Stimulated activated CD4-positive, alpha-beta T cell treated with anti-CD3 and anti-CD28 coated beads, Interleukin-2, amount 100 ng/mL, for 48 hours (primary cell): ENCODE data around the gene TRIP11.

Experiments used
- DNase-seq, 2 donors: peaks; one replicate each; pipeline ENCODE4 v3.0.0-alpha.2; 2020

TRIP11 gene

GRCh38 chr14:91953170-91953985 lies 86.5 kb downstream of the TRIP11 start:
- DNase-seq: no peak

GRCh38 chr14:91947475-91948184 lies 92.2 kb downstream of the TRIP11 start, which contains the start of gene FBLN5:
FBLN5 (minus strand) TSS chr14:91947694; CDS start chr14:91947229, 465 bp downstream.
- DNase-seq: peak; percentile 16 to 19

DNA sequence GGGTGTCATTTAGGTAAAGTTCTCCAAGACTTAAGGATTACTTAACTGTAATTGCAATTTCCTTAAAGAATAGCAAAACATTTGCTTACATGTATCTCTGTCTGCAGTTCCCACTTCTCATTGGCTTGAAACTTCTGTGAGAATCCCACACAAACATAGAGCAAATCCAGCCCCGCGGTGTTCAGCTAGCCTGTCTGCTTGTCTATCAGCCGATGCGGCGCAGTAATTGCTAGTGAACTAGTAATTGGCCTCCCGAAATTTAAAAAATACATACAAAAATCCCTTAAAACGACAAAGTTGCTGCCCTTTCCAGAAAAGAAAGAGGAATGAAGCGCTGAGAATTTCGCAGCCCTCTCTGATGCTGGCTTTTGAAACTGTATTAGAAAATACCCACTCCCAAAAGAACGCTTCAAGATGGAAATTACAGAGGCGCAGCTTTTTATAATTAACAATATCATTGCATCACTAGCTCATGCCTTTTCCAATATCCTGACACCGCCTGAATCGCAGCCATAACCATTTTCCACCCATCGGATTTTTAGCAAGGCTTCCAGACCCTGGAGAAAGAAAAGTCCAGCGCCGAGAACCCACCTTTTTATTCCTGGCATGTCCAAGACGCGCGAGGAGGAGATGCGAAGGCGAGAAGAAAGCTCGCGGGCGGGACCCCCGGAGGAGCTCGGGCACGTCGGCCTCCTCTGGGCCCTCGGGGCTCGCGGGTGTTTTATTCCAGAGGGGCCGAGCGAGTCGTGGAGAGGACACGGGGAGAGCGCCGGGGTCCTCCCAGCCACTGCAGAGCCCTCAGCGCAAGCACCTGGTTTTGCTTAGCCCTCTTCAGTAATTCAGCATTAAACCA lies 93.0 kb downstream of the TRIP11 start:
- no peak for DNase-seq

DNA sequence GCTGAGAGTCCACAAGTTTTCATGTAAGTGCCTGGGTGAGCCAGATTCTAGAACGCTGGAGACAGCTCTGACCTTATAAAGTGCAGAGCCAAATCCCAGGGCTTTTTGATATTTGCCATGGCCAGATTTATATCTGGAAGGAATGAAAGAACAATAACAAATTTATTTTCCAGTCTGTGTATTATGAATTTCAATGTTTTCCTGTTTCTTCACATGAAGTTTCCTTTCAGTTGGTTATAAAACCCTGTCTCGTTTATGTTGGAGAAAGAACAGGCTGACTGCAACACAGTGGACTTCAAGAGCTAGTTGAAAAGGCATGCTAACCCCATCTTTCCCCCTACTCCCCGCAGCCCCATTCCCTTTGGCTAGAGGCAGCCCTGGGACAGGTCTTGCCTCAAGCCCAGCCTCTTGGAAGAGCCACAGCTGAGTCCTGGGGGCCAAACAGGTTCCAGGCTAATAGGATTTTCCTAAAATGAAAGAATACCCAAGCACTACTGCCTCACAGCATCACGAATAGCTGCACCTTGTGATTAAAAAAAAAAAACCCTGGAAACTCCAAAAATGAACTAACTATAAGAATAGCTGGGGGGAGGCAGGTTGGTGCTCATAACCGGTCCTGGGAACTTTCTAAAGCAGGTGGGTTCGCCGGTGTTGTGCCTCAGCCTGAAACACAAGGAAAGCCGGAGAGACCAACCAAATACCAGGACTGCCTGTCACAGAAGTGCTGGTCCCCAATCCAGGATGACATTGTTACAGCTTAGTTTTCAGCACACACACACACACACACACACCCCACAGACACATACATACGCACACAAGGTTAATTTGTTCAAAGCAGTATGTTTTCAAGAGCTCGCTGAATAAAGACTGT lies 93.9 kb downstream of the TRIP11 start:
- DNase-seq: no peak

DNA sequence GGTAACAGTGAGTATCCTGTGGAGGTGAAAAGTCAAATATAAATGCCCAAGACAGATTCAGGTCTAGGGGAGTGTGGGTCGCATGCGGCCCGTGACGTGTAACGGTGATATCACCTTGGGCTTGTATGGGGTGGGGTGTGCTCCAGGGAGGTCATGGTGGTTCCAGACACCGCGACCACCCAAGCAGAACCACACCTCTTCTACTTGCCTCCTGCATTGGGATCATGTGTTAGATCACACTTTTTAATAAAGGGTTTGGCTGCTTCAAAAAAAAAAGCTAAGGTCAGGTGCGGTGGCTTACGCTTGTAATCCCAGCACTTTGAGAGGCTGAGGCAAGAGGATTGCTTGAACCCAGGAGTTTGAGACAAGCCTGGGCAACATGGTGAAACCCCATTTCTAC lies 96.9 kb downstream of the TRIP11 start:
- no peak for DNase-seq

- DNase-seq: no peak
Observed at GRCh38 chr14:91942128-91942527, 97.7 kb downstream of the TRIP11 start.

DNA sequence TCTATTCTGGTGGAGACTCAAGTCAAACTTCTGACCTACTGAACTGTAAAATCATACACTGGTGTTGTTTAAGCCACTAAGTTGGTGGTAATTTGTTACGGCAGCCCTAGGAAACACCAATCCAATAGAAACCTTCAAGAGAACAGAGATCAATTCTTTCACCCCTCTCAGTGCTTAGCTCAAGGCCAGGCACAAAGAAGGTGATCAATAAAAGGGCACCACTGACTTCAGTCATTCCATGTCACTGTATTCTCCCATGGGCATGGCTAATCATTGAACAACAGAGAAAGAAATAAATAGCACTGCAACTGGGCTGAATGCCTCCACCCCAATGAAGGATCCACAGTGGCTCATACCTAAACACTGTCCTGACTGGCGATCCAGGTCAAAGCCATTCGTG lies 99.7 kb downstream of the TRIP11 start:
- no peak for DNase-seq

GRCh38 chr14:91935586-91935985 lies 104.3 kb downstream of the TRIP11 start:
- DNase-seq: no peak

DNA sequence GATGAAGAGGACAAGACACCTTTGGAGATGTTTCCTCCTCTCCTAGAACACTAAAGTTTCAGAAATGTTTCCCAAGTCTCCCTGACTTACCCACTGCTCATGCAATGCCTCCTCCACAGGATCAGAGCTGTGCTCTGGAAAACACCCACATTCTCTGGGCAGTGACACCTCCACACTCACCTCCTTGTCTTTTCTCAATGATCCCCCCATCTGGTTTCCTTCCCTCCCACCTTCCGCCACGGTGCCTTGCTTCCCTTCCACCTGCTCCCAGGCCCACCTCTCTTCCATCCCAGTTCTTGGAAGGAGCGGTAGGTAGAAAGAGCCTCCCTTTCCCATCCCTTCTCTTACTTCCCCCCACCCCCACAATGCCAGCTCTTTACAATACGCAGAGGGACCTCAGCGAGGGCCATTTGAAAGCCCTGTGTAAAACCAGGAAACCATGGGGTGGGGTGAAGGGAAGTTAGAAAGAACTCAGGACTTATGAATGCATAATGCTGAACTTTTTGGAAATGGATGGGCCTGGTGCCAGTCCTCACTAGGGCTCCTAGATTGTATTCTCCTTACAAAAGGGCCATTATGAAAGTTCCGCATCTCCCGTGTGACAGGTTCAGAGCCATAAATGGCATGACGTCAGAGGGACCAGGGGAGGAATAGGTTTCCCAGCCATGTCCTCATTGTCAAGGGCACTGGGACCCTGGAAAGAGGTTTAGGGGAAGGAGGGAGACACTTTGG lies 105.1 kb downstream of the TRIP11 start:
- DNase-seq: no peak

DNA sequence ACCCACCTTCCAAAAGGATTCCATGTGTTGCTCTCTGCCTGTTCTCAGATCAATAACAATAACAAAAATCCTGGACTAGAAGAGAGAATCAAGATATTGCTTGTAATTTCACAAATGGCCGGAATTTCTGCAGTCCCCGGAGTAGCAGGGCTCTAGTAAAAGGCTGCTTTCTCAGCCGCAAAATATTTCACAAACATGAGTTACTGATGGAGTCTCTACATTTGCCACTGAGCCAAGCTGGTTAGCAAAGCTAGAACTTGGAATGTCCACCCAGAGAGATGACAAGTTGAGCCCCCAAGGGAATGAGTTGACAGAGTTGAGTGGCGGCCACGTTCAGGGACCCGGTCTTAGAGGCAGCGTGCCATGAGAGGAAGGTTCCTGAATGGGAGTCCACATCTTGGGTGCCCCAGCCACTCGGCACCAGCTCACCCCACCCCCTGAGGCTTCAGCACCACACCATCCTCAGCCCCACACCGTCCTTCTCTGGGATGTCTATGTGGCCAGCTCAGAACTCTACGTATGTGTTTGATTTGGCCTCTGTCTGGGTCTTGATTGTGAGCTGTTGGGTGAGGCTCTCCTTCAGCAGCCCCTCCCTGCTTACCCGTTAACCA lies 108.3 kb downstream of the TRIP11 start:
- no peak for DNase-seq

DNA sequence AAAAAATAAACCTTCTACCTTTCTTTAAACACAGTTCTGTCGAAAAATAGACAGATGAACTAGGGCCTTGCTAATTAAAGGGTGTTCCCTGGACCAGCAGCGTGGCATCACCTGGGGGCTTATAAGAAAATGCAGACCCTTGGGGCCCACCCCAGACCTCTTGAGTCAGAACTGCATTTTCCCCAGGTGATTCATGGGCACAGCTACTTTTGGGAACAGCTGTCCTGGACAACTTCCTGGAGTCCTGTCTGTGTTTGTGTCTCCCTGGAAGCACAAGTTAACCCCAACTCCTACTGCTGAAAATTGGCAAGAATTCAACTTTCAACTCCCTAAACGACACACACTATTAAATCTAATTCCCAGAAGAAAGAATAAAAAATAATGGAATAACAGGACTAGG lies 110.2 kb downstream of the TRIP11 start:
- DNase-seq: no peak

DNA sequence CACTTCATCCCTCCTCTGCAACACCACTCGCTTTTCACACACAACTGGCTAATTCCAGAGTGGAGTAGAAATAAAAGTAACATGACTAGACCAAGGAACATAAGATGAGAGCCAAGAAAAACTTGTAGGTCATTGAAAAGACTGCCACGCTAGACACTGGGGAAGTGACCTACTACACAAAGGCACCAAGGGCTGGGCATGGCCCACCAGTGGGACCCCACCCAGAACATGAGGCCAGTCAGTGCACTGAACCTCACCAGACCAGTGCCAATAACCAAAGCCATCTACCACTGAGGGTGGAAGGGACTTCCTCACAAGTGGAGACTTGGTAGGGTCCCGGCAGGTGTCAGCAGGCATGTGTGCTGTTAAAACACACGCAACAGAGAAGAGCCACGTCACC lies 112.1 kb downstream of the TRIP11 start:
- DNase-seq: no peak

DNA sequence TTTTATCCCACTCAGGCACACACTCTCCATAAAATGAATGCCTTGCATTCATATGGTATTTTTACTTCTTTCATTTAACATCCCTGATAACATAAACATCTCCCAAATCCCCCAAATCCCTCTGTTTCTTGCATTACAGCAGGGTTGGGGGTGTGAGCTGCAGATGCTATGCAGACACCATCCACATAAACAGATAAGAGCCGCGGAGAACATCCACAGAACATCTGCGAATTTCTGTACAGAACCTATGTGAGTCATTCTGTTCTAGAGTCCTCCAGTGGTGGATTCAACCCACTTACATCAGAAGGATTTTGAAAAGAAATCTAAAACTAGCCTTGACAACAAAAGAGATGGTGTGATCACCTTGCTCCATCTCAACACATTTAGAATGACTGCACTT lies 112.7 kb downstream of the TRIP11 start:
- DNase-seq: no peak

- no peak for DNase-seq
Observed at GRCh38 chr14:91926131-91926890, 113.5 kb downstream of the TRIP11 start.

DNA sequence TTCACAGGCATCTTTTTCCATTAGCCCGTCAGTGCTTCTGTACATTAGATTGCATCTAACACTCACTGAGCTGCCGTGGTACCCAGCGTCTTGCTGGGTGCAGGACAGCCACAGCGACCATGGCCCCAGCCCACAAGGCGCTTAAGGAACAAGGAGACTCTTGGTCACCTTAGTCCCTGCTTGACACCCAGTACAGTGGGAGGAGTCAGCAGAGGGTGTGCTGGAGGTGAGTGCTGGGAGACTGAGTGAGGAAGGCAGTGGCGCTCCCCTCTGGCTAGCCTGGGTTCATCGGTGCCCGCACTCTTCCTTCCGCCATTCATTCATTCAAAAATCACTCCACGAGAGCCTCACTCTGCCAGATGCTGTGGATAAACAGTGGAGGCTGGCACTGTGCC lies 114.1 kb downstream of the TRIP11 start:
- no peak for DNase-seq

GRCh38 chr14:91925001-91925726 lies 114.7 kb downstream of the TRIP11 start:
- no peak for DNase-seq

DNA sequence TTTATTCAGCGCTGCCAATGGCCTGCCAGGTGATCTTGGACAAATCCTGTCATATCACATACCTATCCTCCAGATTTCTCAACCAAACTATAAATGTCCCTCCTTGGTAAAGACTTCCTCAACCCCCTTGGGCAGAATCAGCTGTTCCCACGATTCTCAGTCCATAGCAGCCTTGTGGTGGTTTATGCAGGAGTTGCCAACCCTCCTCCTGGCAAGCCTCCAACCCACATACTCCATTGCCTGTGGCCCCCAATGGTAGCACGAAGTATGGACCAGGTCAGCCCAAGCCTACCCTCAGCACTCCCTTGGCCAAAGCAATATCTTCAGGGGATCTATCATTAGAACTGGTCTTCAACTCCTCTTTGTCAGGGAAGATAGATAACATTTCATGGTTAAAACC lies 119.3 kb downstream of the TRIP11 start:
- DNase-seq: no peak

- DNase-seq: no peak
Observed at GRCh38 chr14:91919814-91920213, 120.0 kb downstream of the TRIP11 start.

DNA sequence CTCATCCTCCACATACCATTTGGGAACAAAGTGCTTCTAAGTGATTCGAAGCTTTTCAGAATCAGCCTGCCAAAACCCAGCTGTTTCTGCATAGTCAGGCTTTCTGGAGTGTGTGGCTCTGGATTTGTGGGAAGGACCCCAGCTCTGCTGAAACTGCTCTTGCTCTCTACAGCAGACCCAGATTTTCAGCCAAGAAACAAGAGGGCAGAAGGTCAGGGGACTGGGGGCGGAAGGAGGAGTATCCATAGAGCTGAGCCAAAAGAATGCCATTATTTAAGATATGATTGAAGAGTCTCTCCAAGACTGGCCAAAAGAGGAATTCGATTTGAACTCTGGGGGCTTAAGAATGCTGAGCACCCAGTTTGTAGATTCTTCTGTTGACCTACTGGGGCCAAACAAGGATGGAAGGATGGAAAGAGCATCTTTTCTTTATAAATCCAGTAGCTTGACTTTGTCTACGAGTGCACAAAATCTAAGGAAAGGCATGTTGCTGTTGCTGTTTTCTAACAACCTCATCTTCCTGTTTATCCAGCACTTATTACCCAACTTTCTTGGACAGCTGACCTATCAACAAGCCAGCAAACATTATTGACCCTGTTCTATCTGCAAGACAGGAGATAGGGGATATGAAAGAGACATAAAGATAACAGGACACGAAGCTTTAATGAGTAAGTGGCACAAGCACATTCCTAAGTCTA lies 121.5 kb downstream of the TRIP11 start:
- DNase-seq: no peak
